ENCODE data around the gene UQCRC1. TPM values are rescaled to one million over a fixed set of nuclear protein-coding genes. Genes with fewer than 3 reads are reported as not detected.

The UQCRC1 gene
- total RNA-seq, 1 experiment from 2014 or later: 323 TPM

DNA sequence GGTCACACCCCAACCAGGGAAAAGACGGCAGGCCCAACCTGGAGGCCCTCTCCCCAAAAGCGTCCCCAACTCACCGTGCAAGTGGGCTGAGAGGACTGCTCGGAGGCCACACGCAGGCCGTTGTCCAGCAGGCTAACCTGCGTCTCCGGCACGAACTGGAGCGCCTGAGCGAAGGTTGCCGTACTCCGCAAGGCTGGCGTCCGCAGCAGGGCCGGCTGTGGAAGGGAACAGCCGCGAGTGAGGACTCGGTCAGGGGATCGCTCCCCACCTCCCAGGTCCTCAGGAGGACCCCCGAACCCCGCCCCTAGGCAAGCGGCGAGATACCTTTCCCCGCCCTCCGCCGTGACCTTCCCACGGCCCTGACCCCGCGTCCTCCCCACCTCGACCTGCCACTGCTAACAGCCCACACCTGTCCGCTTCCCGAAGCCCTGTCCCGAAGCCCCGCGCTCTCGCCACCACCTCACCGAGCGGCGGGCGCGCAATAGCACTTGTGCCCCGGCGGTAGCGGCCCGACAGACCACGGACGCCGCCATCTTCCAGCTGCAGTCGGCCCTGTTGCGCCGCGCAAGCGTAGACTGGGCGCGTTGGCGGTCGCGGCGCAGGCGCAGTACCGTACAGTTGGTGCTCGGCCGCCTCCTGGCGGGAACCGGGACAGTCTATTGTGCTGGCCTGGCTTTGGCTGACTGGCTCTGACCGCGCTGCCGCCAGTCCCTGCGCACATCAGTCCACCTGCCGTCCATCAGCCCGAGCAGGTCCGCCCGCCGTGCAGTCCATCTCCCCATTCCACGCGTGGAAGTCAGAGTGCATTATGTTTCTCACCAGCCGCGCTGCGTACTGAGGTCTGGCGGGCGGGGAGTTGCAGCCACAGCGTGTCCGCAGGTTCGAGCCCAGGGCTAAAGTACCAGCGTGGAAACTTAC, at the start of gene UQCRC1 (continued):
- TF ChIP-seq, protein P1, sequence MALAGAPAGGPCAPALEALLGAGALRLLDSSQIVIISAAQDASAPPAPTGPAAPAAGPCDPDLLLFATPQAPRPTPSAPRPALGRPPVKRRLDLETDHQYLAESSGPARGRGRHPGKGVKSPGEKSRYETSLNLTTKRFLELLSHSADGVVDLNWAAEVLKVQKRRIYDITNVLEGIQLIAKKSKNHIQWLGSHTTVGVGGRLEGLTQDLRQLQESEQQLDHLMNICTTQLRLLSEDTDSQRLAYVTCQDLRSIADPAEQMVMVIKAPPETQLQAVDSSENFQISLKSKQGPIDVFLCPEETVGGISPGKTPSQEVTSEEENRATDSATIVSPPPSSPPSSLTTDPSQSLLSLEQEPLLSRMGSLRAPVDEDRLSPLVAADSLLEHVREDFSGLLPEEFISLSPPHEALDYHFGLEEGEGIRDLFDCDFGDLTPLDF (CRISPR knock-in tag; IDR thresholded peaks at IDR 0.05): 0 out of 2 replicates have a peak, but pooled peaks have one; percentile 49
- peak; percentile 74; the same call in 1 of the 2 replicates for TF ChIP-seq GABPB1 (CRISPR knock-in tag; IDR thresholded peaks at IDR 0.05)
- no peak for TF ChIP-seq NR3C1 (CRISPR knock-in tag; conservative IDR thresholded peaks at IDR 0.05; ENCODE audit: low read depth)
- TF ChIP-seq, protein P2, sequence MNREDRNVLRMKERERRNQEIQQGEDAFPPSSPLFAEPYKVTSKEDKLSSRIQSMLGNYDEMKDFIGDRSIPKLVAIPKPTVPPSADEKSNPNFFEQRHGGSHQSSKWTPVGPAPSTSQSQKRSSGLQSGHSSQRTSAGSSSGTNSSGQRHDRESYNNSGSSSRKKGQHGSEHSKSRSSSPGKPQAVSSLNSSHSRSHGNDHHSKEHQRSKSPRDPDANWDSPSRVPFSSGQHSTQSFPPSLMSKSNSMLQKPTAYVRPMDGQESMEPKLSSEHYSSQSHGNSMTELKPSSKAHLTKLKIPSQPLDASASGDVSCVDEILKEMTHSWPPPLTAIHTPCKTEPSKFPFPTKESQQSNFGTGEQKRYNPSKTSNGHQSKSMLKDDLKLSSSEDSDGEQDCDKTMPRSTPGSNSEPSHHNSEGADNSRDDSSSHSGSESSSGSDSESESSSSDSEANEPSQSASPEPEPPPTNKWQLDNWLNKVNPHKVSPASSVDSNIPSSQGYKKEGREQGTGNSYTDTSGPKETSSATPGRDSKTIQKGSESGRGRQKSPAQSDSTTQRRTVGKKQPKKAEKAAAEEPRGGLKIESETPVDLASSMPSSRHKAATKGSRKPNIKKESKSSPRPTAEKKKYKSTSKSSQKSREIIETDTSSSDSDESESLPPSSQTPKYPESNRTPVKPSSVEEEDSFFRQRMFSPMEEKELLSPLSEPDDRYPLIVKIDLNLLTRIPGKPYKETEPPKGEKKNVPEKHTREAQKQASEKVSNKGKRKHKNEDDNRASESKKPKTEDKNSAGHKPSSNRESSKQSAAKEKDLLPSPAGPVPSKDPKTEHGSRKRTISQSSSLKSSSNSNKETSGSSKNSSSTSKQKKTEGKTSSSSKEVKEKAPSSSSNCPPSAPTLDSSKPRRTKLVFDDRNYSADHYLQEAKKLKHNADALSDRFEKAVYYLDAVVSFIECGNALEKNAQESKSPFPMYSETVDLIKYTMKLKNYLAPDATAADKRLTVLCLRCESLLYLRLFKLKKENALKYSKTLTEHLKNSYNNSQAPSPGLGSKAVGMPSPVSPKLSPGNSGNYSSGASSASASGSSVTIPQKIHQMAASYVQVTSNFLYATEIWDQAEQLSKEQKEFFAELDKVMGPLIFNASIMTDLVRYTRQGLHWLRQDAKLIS (CRISPR knock-in tag; IDR thresholded peaks at IDR 0.05; ENCODE audit: borderline replicate concordance): no peak; the same call in 1 of the 2 replicates
- peak; percentile 96; the same call in 1 of the 2 replicates for TF ChIP-seq ESRRA (CRISPR knock-in tag; IDR thresholded peaks at IDR 0.05; ENCODE audit: borderline replicate concordance)
- TF ChIP-seq MYBL2 (CRISPR knock-in tag; IDR thresholded peaks at IDR 0.05): no peak
- no peak for TF ChIP-seq ELF4 (CRISPR knock-in tag; IDR thresholded peaks at IDR 0.05; ENCODE audit: low read depth)
- TF ChIP-seq ZNF121 (CRISPR knock-in tag; IDR thresholded peaks at IDR 0.05): peak; percentile 63

DNA sequence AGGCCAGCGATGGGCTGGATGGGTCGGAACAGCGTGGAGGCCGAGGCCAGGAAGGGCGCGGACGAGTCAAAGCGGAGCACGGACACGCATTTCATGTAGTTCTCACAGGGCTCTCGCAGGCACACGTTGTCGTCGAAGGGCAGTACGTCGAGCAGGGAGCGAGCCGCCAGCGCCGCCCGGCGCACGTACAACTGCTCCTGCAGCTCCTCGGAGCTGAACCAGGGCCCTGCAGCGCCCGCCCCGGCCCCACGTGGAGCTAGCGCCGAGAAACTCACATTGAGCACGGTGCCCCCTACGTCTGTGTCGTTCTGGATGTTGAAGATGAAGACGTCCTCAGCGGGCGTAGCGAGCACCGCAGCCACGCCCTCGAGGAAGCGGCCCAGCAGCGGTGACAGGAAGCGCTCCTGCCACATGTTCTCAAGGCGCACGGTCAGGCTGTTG, 47.4 kb upstream of the UQCRC1 start:
- POLR2A ChIA-PET: interaction anchor here (0.8 to 2.5 kb wide), 2 partner anchors 22 to 100 kb away, joined by 3 to 13 read pairs; partner anchors contain the start of genes PFKFB4 and SLC26A6
- no peak for DNase-seq (ENCODE audit: low spot score)
- peaks cover 44% of the 10 kb centered on the region for H3K36me3 Mint-ChIP-seq
- peak overlapping the region; percentile 48 for H3K4me3 Mint-ChIP-seq
- TF ChIP-seq NR3C1 (CRISPR knock-in tag; conservative IDR thresholded peaks at IDR 0.05; ENCODE audit: low read depth) (0 out of 2 replicates have a peak, but pooled peaks have one; percentile 3), ELF4 (CRISPR knock-in tag; IDR thresholded peaks at IDR 0.05; ENCODE audit: low read depth) (0 out of 2 replicates have a peak, but pooled peaks have one; percentile 44), TEAD4 (CRISPR knock-in tag; IDR thresholded peaks at IDR 0.05) (no peak), NR2C2 (CRISPR knock-in tag; IDR thresholded peaks at IDR 0.05) (0 out of 2 replicates have a peak, but pooled peaks have one; percentile 18), ZNF232 (CRISPR knock-in tag; IDR thresholded peaks at IDR 0.05) (no peak), JUN (CRISPR knock-in tag; IDR thresholded peaks at IDR 0.05) (0 out of 2 replicates have a peak, but pooled peaks have one; percentile 2), CBFB (CRISPR knock-in tag; IDR thresholded peaks at IDR 0.05; ENCODE audit: low read depth) (0 out of 2 replicates have a peak, but pooled peaks have one; percentile 1)
- TF ChIP-seq, protein P3, sequence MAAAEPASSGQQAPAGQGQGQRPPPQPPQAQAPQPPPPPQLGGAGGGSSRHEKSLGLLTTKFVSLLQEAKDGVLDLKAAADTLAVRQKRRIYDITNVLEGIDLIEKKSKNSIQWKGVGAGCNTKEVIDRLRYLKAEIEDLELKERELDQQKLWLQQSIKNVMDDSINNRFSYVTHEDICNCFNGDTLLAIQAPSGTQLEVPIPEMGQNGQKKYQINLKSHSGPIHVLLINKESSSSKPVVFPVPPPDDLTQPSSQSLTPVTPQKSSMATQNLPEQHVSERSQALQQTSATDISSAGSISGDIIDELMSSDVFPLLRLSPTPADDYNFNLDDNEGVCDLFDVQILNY (CRISPR knock-in tag; IDR thresholded peaks at IDR 0.05): peak; percentile 21; the same call in 1 of the 2 replicates
- TF ChIP-seq, protein P4, sequence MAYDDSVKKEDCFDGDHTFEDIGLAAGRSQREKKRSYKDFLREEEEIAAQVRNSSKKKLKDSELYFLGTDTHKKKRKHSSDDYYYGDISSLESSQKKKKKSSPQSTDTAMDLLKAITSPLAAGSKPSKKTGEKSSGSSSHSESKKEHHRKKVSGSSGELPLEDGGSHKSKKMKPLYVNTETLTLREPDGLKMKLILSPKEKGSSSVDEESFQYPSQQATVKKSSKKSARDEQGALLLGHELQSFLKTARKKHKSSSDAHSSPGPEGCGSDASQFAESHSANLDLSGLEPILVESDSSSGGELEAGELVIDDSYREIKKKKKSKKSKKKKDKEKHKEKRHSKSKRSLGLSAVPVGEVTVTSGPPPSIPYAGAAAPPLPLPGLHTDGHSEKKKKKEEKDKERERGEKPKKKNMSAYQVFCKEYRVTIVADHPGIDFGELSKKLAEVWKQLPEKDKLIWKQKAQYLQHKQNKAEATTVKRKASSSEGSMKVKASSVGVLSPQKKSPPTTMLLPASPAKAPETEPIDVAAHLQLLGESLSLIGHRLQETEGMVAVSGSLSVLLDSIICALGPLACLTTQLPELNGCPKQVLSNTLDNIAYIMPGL (CRISPR knock-in tag; IDR thresholded peaks at IDR 0.05): 0 out of 2 replicates have a peak, but pooled peaks have one; percentile 7
- TF ChIP-seq, protein P5, sequence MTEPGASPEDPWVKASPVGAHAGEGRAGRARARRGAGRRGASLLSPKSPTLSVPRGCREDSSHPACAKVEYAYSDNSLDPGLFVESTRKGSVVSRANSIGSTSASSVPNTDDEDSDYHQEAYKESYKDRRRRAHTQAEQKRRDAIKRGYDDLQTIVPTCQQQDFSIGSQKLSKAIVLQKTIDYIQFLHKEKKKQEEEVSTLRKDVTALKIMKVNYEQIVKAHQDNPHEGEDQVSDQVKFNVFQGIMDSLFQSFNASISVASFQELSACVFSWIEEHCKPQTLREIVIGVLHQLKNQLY (CRISPR knock-in tag; IDR thresholded peaks at IDR 0.05): 0 out of 2 replicates have a peak, but pooled peaks have one; percentile 82
- peaks cover 4% of the 10 kb centered on the region; the same call in 1 of the 2 replicates for H3K27me3 Mint-ChIP-seq (ENCODE audit: low read depth)
- H3K27ac Mint-ChIP-seq: peak overlapping the region; percentile 78
- peaks cover 13% of the 10 kb centered on the region for H3K4me1 Mint-ChIP-seq
- H3K9me3 Mint-ChIP-seq: peaks cover 6% of the 10 kb centered on the region; the same call in 1 of the 2 replicates
- CTCF ChIA-PET: interaction anchor here (0.6 to 4.6 kb wide), 13 partner anchors 8 to 350 kb away, joined by 3 to 46 read pairs (median 3); partner anchors contain the start of genes NCKIPSD, PFKFB4, SLC26A6 and UQCRC1
- peak; percentile 1; the same call in 1 of the 2 replicates for ATAC-seq

Data from WTC11 (cell line).